GM12865 (cell line): Measurements from ENCODE around the gene ADGRD1.

Source experiments
- DNase-seq: peaks from one replicate; pipeline ENCODE4 v3.0.0; 2010; ENCODE audit warnings: low read depth
- H3K4me3 ChIP-seq: 2 replicates; pipeline ENCODE4 v1.5.1; 2011; ENCODE audit warnings: mild to moderate bottlenecking, low read depth, low read length, control low read depth
- TF ChIP-seq, protein P1 (sequence below): IDR thresholded peaks from 2 replicates; pipeline ENCODE4 v1.5.1; 2011; ENCODE audit warnings: low read length, control low read depth, low read depth, inconsistent platforms; ENCODE audit not compliant: insufficient read depth; ENCODE audit errors: missing control alignments

Gene ADGRD1

DNA sequence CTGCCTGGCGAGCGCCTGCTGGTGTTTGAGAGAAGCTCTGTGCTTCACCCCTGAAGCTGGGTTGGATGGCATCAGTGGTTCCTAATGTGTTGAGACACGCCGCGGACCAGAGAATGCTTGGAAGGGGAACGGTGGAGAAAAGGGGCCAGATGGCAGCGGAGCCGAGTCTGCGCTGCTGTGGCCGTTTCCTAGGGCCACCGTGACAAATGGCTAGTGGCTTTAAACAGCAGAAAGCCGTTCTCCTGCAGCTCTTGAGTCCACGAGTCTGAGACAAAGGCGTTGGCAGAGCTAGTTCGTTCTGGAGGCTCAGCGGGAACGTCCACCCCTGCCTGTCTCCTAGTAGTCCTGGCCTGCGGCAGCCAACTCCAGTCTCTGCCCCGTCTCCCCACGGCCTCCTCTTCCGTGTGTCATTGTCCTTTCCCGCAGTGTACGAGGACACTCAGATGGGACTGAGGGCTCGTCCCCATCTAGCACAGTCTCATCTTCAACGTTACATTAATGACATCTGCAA, 103.6 kb downstream of the ADGRD1 start:
- no peak for DNase-seq
- TF ChIP-seq, protein P1, sequence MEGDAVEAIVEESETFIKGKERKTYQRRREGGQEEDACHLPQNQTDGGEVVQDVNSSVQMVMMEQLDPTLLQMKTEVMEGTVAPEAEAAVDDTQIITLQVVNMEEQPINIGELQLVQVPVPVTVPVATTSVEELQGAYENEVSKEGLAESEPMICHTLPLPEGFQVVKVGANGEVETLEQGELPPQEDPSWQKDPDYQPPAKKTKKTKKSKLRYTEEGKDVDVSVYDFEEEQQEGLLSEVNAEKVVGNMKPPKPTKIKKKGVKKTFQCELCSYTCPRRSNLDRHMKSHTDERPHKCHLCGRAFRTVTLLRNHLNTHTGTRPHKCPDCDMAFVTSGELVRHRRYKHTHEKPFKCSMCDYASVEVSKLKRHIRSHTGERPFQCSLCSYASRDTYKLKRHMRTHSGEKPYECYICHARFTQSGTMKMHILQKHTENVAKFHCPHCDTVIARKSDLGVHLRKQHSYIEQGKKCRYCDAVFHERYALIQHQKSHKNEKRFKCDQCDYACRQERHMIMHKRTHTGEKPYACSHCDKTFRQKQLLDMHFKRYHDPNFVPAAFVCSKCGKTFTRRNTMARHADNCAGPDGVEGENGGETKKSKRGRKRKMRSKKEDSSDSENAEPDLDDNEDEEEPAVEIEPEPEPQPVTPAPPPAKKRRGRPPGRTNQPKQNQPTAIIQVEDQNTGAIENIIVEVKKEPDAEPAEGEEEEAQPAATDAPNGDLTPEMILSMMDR: no peak
- H3K4me3 ChIP-seq: no peak overlapping the region

DNA sequence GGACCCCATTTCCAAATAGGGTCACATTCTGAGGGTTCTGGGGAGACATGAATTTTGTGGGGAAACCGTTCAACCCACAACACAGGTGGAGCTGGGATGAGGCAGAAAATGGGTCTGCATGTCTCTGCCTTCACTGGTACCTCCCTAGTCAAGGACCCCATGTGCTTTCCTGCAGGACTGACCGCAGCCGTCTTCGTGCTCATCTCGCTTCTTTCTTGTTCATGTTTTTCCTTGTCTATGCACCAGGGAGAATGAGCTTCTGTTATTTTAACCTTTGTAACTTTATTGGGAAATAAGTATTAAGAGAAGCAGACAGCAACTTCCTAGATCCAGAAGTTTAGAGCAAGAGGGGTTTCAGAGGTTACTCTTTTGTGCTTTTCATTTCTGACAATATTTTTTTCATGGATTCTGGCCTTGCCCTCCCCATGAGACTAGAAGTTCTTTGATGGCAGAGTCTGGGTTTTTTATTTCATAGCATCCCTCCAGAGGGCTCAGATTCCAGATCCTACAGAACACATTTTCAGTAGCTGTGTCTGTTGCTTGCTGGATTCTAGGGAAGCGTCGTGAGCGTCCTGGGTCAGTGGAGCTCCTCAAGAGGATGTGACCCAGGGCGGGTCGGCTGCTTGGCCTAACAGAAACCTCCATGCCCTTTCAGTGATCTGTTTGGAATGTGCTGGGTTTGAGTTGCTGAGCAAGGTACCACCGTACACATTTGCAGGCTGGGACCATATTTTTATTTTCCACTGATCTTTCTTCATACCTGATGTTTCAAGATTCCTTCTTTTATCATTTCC, 104.2 kb downstream of the ADGRD1 start:
- TF ChIP-seq, protein P1: no peak
- H3K4me3 ChIP-seq: no peak overlapping the region
- no peak for DNase-seq

DNA sequence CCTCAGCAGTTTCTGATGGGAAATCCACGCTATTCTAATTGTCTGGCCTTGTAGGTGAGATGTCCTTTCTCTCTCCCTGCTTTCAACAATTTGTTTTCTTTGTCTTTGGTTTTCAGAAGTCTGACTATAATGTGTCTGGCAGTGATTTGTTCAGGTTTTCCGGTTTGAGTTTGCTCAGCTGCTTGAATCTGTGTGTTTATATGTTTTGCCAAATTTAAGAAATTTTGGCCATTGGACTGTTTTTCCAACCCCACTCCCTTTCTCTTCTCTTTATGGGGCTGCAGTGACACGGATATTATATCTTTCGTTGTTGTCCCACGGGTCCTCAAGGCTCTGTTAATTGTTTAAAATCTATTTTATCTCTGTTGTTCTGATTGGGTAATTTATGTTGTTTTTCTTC, 105.0 kb downstream of the ADGRD1 start:
- H3K4me3 ChIP-seq: no peak overlapping the region
- TF ChIP-seq, protein P1: no peak
- DNase-seq: no peak

DNA sequence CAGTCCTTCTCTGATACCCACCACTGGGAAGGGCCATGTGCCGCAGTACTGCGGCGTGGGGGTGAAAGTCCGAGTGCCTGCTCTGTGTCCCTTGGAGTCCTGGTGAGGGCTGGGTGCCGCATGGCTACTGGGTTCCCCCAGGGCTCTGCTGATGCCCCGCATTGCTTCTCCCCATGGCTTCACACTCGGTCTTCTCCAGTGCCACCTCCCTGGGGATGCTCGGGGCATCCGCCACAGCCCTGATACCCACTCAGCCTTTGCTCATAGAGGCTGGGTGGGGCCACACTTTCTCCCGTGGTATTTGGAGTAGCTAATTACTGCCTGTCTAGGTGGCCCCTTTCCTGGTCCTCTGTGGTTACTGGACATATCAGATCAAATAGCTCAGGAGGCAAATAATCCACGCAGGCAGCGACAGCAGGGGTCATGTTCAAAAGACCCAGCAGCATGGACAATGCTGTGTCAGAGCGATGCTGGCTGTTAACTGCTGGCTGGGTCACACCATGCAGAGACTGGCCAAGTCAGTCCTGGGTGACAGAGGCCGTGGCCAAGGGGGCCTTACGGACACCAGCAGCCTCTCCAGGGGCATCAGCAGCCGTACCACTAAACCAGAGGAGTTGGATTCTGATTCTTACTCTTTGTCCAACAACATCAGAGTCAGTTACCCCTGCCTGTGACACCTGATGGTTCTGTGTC, 106.5 kb downstream of the ADGRD1 start:
- TF ChIP-seq, protein P1: no peak
- no peak for DNase-seq
- no peak overlapping the region for H3K4me3 ChIP-seq

DNA sequence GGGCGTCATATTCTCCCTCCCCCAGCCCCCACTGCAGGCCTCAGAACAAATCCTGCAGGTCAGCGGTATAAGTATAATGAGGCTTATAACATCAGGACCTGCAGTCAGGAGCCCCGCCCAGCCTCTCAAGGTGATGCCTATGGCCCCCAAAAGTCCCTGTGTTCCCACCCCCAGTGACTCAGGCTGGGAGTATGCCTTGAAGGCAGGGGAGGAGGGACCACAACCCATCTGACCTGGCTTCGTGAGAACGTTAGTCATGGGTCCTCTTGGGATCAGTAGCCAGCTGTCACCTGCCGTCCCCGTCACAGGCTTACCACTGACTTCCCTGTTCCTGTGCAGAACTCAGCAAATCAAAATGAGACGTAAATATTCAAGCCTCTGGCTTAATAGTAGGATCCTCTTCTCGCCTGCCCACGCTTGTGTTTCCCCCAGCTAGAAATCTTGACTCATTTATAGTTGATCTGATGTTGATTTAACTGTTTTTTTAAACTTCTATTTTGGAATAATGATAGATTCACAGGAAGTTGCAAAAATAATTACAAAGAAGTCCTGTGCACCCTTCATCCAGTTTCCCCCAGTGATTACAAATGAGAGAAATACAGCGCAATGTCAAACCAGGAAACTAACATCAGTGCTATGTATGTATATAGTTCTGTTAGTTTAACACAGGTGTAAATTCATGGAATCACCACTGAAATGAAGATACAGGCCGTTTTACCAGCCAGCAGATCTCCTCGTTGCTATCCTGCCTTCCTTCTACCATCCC, 107.5 kb downstream of the ADGRD1 start:
- TF ChIP-seq, protein P1: no peak
- DNase-seq: peak; percentile 27
- no peak overlapping the region for H3K4me3 ChIP-seq

DNA sequence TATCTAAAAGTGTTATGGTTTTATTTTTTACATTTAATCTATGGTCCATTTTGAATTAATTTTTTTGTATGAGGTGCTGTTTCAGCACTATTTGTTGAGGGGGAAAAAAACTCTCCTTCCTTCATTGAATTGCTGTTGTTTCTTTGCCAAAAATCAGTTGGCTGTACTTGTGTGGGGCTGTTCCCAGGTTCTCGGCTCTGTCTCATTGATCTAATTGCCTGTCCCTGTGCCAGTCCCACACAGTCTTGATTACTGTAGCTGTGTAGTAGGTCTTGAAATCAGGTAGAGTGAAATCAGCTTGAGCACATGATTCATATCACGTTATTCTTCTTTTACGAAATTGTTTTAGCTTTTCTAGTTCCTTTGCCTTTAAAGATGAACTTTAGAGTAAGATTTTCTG, 109.7 kb downstream of the ADGRD1 start:
- TF ChIP-seq, protein P1: no peak
- DNase-seq: no peak
- H3K4me3 ChIP-seq: no peak overlapping the region
